T1000 (cell line): Measurements from ENCODE around the gene PDCD2L.
A peak's percentile ranks its signal among the peaks of the same experiment; 100 is the strongest.
"Not testable (repeated sequence)": the region's sequence is repeated elsewhere in the genome, so short reads cannot be mapped to it uniquely, and the experiment has no call there.

Source experiments
- DNase-seq: peaks from one replicate; lab custom pipeline; 2025; ENCODE audit warnings: mixed read lengths; lab: John Stamatoyannopoulos, UW

The PDCD2L gene

GRCh38 chr19:34404109-34404909 is at the start of gene PDCD2L:
PDCD2L (plus strand) TSS chr19:34404399; CDS start chr19:34404431, 32 bp downstream.
- DNase-seq: peak; percentile 84

DNA sequence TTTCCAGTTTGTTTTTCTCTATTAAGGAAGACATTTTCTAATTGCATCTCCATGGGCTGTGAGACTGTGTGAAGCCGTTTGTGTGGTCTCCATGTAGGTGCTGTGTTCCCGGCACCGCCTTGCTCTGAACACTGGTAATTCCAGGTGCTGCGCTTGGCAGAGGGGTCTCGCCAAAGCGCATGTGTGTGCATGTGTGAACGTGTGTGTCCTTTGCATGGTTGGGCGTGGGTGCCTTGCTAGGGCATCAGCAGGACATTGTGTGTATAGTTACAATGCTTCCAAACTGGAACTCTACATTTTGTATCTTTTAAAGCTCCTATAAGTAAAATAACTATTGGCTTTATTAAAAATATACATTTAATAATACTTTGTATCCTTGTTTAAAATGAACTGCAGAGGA is 49.0 kb upstream of the PDCD2L start:
- DNase-seq: no peak

GRCh38 chr19:34356875-34357274 is 47.3 kb upstream of the PDCD2L start:
- DNase-seq: no peak

DNA sequence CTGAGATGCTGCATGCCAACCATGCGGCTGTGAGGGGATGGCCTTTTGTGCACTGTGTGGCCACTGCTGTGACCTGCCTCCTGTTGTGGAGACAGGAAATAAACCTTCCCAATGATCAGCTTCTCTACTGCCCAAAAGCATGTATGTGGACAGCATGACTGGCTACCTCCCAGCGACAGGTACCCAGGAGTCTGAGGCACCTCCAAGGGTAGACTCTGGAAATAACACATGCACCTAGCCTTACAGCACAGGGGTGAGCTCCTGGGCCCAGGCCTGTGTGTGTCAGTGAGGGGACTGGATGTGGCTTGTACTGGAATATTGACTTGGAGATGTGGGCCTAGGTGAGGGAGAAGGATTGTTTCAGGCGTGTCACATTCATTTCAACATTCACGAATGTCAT is 46.8 kb upstream of the PDCD2L start:
- no peak for DNase-seq

DNA sequence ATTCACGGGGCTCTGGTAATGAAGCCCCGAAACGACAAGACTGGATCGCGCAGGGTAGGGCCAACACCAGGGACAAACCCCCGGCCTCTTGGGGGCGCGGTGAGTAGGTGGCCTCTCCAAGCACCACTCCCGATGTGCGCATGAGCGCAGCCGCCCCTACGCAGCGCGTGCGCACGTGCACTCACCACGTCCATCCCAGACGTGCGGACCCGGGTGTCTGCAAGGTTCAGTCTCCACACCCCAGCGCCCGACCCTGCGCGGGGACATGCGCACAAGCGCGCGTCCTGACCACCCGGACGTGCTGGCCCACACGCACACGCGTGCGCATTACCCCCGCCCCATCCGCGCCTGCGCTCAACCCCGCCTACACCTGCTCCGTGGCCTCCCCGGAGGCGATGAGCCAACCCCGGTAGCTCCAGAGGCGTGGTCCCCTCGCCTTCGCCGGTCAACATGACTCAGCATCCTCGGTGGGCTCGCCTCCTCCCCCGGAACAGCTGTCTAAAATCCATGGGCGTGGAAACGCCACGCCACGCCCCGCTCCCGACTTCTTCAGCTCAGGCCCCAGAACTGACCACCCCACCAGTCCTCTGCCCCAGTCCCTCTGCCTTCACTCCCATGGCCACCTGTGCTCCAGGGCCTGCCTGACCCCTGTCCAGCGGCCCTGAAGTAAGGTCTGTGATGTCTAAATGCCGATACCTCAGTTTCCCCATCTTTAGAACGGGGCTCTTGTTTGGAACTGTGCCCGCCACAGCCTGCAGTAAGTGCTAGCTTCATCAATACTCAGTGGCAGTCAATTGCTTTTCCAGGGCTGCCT is 44.9 kb upstream of the PDCD2L start:
- peak; percentile 99 for DNase-seq

DNA sequence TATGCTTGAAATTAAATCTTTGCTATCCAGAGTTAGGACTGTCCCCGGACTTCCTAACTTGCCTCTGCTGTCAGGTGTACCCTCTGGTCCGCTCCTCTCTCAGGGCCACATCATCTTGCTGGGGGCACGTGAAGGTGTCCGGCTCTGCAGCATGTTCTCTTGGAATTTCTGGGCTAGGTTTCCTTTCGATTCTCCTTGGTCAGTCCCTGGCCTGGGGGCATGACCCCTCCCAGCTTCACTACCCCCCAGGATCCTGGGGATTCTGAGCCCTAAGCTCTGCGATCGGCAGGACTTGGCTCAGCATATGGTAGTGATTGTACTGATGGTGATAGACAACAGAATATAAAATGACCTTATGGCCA is 44.3 kb upstream of the PDCD2L start:
- no peak for DNase-seq

GRCh38 chr19:34360354-34360909 is 43.8 kb upstream of the PDCD2L start:
- DNase-seq: no peak

- no peak for DNase-seq
Measured at GRCh38 chr19:34362679-34363069, 41.5 kb upstream of the PDCD2L start.

DNA sequence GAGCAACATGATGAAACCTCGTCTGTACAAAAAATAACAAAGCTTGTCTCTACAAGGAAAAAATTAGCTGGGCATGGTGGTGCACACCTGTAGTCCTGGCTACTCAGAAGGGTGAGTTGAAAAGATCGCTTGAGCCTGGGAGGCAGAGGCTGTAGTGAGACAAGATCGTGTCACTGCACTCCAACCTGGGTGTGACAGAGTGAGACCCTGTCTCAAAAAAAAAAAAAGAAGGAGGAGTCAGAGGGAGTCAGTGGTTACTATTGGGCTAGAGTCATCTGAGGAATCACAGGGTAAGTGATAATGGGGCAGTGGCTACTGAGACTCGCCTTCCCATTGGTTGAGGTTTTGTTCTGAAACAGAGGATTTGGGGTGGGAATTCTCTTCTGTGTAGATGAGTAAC is 41.1 kb upstream of the PDCD2L start:
- DNase-seq: no peak

DNA sequence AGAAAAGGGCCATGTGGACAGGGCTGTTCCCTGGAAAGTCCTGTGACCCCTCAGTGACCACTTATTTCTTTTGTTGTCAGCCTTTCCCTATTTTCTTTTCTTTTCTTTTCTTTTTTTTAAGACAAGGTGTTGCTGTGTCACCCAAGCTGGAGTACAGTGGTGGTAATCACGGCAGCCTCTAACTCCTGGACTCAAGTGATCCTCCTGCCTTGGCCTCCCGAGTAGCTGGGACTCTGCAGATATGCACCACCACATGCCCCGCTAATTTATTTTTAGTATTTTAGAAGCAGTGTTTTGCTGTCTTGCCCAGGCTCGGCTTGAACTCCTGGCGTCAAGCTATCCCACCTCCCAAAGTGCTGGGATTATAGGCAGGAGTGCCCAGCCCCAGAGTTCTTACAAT is 40.3 kb upstream of the PDCD2L start:
- no peak for DNase-seq

GRCh38 chr19:34364462-34364829 is 39.8 kb upstream of the PDCD2L start:
- no peak for DNase-seq

- DNase-seq: peak; percentile 42
Measured at GRCh38 chr19:34364830-34365462, 39.3 kb upstream of the PDCD2L start, which contains the start of gene GPI. GPI (plus strand) TSS chr19:34365196; CDS start chr19:34365267, 71 bp downstream.

DNA sequence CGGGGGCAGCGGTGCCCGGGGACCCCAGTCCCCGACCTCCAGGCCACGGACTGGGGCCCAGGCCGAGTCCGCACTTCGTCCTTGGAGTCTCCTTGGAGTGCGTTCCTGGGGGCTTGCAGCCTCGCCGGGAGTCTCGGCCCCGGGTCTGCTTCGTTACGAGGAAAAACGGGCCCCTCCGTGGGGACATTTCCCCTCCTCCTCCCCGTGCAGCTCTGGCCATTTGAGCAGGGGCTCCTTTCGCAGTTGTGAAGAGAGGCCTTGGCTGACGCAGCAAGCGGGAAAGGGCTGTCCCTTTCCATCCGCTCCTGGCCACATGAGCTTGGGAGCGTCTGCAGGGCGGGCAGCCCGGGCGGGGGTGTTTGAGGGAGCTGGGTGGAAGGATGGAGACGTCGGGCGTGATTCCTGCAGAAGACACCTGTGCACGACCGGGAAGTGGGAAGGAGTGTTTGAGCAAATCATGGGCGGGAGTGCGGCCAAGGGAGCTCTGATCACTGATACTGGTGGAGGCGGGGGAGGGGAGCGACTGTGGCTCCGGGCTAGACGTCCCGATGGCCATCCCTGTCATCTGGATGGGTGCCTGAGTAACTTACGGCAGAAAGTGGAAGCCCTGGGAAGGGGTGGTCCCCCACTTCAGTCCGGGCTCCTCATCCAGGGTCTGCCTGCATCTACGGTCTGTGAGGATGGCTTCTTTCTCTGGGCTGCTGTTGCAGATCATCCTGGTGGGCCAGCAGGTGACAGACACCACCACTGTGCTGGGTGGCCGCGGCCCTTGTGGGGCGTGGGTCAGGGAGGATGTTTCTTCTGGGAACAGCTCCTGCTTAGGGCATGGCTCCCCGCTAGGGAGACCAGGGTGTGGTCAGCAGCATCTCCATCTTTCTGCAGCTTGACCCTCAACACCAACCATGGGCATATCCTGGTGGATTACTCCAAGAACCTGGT is 38.5 kb upstream of the PDCD2L start:
- DNase-seq: no peak

- DNase-seq: no peak
Measured at GRCh38 chr19:34366738-34367623, 37.2 kb upstream of the PDCD2L start.

- DNase-seq: no peak
Measured at GRCh38 chr19:34367624-34367957, 36.6 kb upstream of the PDCD2L start.

DNA sequence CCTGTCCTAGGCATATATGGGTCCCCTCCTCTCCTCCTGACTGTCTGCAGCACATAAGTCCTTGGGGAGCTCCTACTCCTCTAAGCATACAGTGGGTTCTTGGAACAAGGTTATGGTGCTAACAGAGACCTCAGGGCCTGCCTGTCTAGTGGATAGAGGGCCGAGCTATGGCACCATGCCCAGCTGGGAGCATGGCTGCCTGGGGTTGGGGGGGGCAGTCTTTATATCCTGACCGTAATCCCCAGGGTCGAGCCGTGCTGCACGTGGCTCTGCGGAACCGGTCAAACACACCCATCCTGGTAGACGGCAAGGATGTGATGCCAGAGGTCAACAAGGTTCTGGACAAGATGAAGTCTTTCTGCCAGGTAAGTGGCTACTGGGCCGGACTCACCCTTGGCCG is 35.9 kb upstream of the PDCD2L start:
- no peak for DNase-seq

GRCh38 chr19:34369166-34369565 is 35.0 kb upstream of the PDCD2L start:
- not testable (repeated sequence) for DNase-seq

DNA sequence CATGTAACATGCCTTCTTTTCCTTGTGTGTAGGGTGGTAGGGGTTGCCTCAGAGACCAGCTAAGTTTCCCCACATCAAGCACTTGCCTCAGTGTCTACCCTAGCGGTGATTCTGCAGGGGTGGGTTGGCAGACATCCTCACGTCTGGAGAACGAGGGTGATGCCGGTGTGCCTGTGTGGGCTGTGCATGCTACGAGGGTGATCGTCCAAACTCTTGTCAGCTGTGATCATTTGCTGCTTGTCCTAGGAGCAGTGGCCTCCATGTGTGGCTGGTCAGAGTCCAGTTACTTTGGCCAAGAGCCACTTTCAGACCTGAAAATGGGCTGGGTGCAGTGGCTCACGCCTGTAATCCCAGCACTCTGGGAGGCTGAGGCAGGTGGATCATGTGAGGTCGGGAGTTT is 34.1 kb upstream of the PDCD2L start:
- no peak for DNase-seq

DNA sequence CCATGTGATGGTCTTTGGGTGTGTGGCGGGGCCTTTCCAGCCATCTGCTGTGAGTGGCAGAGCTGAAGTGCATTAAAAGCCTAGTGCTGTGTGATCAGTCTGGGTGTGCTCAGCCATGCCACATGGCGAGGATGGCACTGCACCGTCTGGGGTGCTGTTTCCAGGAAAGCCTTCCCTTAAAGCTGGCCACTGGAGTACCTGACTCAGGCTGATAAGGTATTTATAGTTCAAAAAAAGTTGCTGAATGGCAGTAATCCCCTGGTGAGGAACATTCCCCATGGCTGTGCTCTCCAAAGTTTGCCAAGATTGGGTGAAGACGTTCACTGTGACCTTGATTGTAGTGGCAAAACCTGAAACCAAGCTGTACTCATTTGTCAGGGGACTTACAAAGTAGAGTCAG is 33.2 kb upstream of the PDCD2L start:
- DNase-seq: no peak

DNA sequence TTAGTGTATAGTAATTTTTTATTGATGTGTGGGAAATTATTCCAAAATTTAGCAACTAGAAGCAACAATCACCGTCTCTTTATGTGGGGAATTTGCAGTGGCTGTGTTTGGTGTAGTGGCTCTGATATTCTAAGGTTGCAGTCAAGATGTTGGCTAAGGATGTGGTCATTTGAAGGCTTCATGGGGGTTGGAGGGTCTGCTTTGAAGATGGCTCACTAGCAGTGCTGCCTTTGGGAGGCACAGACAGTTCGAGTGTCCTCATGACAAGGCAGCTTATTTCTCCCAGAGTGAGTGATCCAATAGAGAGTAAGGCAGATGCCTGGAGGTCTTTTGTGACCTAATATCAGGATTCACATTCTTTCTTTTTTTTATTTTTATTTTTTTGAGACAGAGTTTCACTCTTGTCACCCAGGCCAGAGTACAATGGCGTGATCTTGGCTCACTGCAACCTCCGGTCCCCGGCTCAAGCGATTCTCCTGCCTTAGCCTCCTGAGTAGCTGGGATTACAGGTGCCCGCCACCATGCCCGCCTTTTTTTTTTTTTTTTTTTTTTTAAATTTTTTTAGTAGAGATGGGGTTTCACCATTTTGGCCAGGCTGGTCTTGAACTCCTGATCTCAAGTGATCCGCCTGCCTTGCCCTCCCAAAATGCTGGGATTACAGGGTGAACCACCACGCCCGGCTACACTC is 30.5 kb upstream of the PDCD2L start:
- no peak for DNase-seq
